ENCODE measurements around the gene CDKN1C.

DNA sequence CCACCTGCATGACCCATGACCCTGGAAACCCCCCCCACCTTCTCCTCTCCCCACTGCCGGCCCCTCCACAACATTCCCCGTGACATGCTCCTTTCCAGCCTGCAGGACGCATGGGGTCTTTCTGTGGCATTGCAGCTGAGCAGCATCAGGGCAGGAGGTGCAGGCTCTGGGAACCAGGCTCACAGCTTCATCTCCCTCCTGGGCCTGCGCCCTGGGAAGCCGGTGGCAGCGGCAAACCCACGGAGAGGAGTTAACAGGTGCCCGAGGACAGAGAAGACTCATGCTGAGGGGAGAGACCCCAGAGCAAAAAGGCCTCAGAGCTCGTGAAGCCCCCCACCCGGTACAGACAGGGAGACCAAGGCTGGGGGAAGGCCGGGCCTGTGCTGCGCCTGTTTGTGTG lies 32.2 kb downstream of the CDKN1C start:
- TF ChIP-seq ELF4 (IDR thresholded peaks at IDR 0.05) (no peak), FOXK2 (IDR thresholded peaks at IDR 0.05) (no peak), SP1 (IDR thresholded peaks at IDR 0.05) (no peak), NFRKB (IDR thresholded peaks at IDR 0.05) (no peak), FOXA1 (IDR thresholded peaks at IDR 0.05) (no peak), L3MBTL2 (conservative IDR thresholded peaks at IDR 0.05) (no peak), HDGF (IDR thresholded peaks at IDR 0.05; ENCODE audit: borderline replicate concordance) (no peak), ZNF384 (IDR thresholded peaks at IDR 0.05) (no peak), BHLHE40 (IDR thresholded peaks at IDR 0.05; ENCODE audit: borderline replicate concordance) (no peak), FOXM1 (IDR thresholded peaks at IDR 0.05; ENCODE audit: borderline replicate concordance) (no peak), SUZ12 (IDR thresholded peaks at IDR 0.05) (no peak)
- TF ChIP-seq, protein P1, sequence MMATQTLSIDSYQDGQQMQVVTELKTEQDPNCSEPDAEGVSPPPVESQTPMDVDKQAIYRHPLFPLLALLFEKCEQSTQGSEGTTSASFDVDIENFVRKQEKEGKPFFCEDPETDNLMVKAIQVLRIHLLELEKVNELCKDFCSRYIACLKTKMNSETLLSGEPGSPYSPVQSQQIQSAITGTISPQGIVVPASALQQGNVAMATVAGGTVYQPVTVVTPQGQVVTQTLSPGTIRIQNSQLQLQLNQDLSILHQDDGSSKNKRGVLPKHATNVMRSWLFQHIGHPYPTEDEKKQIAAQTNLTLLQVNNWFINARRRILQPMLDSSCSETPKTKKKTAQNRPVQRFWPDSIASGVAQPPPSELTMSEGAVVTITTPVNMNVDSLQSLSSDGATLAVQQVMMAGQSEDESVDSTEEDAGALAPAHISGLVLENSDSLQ (IDR thresholded peaks at IDR 0.05): no peak

All from HEK293T (cell line).